Measurements from ENCODE around the gene PDGFA. TPM values are rescaled to one million over a fixed set of nuclear protein-coding genes. Genes with fewer than 3 reads are reported as not detected.

PDGFA gene
- total RNA-seq, 1 donor from 2014 or later, result 7.3 TPM

DNA sequence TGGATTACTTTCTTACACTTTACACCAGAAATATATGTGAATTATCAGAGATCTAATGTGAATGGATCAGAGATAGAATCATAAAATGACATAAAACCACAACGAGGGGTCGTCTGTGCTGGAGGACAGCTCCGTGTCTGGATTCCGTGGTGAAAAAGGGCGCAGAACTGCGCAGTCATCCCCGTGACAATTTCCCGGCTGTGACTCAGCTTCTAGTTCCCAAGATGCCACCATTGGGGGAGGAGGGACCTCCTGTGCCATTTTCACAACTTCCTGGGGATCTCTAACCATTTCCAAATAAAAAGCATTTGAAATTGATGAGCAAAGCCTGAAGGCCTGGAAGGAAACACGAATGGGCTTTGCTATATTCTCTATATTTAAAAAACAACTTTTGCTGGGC is 72.1 kb downstream of the PDGFA start:
- TF ChIP-seq, protein P1, sequence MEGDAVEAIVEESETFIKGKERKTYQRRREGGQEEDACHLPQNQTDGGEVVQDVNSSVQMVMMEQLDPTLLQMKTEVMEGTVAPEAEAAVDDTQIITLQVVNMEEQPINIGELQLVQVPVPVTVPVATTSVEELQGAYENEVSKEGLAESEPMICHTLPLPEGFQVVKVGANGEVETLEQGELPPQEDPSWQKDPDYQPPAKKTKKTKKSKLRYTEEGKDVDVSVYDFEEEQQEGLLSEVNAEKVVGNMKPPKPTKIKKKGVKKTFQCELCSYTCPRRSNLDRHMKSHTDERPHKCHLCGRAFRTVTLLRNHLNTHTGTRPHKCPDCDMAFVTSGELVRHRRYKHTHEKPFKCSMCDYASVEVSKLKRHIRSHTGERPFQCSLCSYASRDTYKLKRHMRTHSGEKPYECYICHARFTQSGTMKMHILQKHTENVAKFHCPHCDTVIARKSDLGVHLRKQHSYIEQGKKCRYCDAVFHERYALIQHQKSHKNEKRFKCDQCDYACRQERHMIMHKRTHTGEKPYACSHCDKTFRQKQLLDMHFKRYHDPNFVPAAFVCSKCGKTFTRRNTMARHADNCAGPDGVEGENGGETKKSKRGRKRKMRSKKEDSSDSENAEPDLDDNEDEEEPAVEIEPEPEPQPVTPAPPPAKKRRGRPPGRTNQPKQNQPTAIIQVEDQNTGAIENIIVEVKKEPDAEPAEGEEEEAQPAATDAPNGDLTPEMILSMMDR (IDR thresholded peaks at IDR 0.05), result no peak
- POLR2A ChIA-PET, result no interaction called here
- Mint-ChIP-seq H3K27ac (no peak overlapping the region), H3K27me3 (peaks cover 15% of the 10 kb centered on the region), H3K4me3 (no peak overlapping the region), H3K9me3 (no peaks in the 10 kb centered on the region), H3K36me3 (ENCODE audit: low read depth) (no peaks in the 10 kb centered on the region), H3K4me1 (peaks cover 10% of the 10 kb centered on the region)
- ATAC-seq (ENCODE audit: low read depth) (no peak), DNase-seq (no peak)
- intact Hi-C loops (cut with micrococcal nuclease), result no loop called here
- CTCF ChIA-PET, result no interaction called here

Other genes with a start within 250 kb of the PDGFA start
- not detected in 2 replicates for gene FOXL3, start 229.7 kb downstream of the PDGFA start, total RNA-seq
- 23.5 and 25.9 TPM in 2 replicates for gene DNAAF5, start 206.9 kb upstream of the PDGFA start, total RNA-seq
- gene PRKAR1B, start 207.4 kb upstream of the PDGFA start, total RNA-seq, result 17.2 and 17.5 TPM in 2 replicates